Measurements from ENCODE around the gene NLRX1.

GRCh38 chr11:119223856-119224255 is 55.3 kb downstream of the NLRX1 start:
- TF ChIP-seq REST (IDR thresholded peaks at IDR 0.05; ENCODE audit: low read depth), result no peak
- no peak for TF ChIP-seq MAX (IDR thresholded peaks at IDR 0.05)
- TF ChIP-seq YY1 (IDR thresholded peaks at IDR 0.05; ENCODE audit: low read depth), result no peak
- TF ChIP-seq EP300 (IDR thresholded peaks at IDR 0.05; ENCODE audit: borderline replicate concordance), result no peak
- TF ChIP-seq NFIC (IDR thresholded peaks at IDR 0.05), result no peak
- no peak for TF ChIP-seq TEAD4 (IDR thresholded peaks at IDR 0.05)
- no peak for TF ChIP-seq RAD21 (IDR thresholded peaks at IDR 0.05; ENCODE audit: low read depth)
- no peak for TF ChIP-seq CEBPB (IDR thresholded peaks at IDR 0.05)
- no peak for TF ChIP-seq CREB1 (IDR thresholded peaks at IDR 0.05; ENCODE audit: low read depth)
- no peak for TF ChIP-seq TCF12 (IDR thresholded peaks at IDR 0.05; ENCODE audit: low read depth)

Data from Ishikawa (cell line).